PC-9 (cell line): Measurements from ENCODE around the gene ARID5B. TPM values are rescaled to one million over a fixed set of nuclear protein-coding genes. Genes with fewer than 3 reads are reported as not detected.

Source experiments
- BruUV-seq: library from RNA; stranded (reverse); fragments of 400-500 nt; replicated peaks from 2 replicates; lab custom pipeline; 2021; lab: Mats Ljungman, UMichigan
- CTCF ChIA-PET: fragments of 300-600 bp; sonication (Branson Sonifier 250); formaldehyde crosslinking; loops from one replicate; lab custom pipeline; 2022; ENCODE audit warnings: antibody characterized with exemption; lab: Charles Lee
- POLR2A ChIA-PET: fragments of 300-600 bp; sonication (Branson Sonifier 250); formaldehyde crosslinking; loops from one replicate; lab custom pipeline; 2022; ENCODE audit warnings: antibody characterized with exemption; ENCODE audit not compliant: unreplicated experiment; lab: Charles Lee
- DNase-seq, 2 experiments: peaks; one replicate each; pipeline versions ENCODE4 v3.0.0 to v3.0.0-alpha.2; 2015 to 2022; ENCODE audit warnings: mixed read lengths in 1 of 2
- H2AFZ ChIP-seq: fragments of 200-600 bp; sonication (generic); 2 replicates; pipeline ENCODE4 v1.8.1; 2017; ENCODE audit warnings: antibody characterized with exemption
- H3F3A ChIP-seq: fragments of 200-600 bp; sonication (generic); 2 replicates; pipeline ENCODE4 v1.8.1; 2017; ENCODE audit warnings: antibody characterized with exemption, mild to moderate bottlenecking, low read depth; ENCODE audit not compliant: insufficient read depth
- H3K27ac ChIP-seq: fragments of 200-600 bp; sonication (generic); 2 replicates; pipeline ENCODE4 v1.6.1; 2016; ENCODE audit warnings: mixed run types
- H3K27me3 ChIP-seq: fragments of 200-600 bp; sonication (generic); 2 replicates; pipeline ENCODE4 v1.6.1; 2016; ENCODE audit warnings: low read depth, mixed run types; ENCODE audit not compliant: insufficient read depth
- H3K36me3 ChIP-seq: fragments of 200-600 bp; sonication (generic); 2 replicates; pipeline ENCODE4 v1.6.1; 2016; ENCODE audit warnings: low read depth, mixed run types
- H3K4me1 ChIP-seq: fragments of 200-600 bp; sonication (generic); replicated peaks from 2 replicates; pipeline ENCODE4 v1.6.1; 2016; ENCODE audit warnings: mixed run types; ENCODE audit not compliant: insufficient read depth
- H3K4me2 ChIP-seq: fragments of 200-600 bp; sonication (generic); 2 replicates; pipeline ENCODE4 v1.6.1; 2017; ENCODE audit warnings: mixed run types
- H3K4me3 ChIP-seq: fragments of 200-600 bp; sonication (generic); 2 replicates; pipeline ENCODE4 v1.6.1; 2016; ENCODE audit warnings: mixed run types
- H3K79me2 ChIP-seq: fragments of 200-600 bp; sonication (generic); 2 replicates; pipeline ENCODE4 v1.6.1; 2017; ENCODE audit warnings: low read depth, mixed run types
- H3K9me2 ChIP-seq: fragments of 200-600 bp; sonication (generic); 2 replicates; pipeline ENCODE4 v1.8.1; 2017; ENCODE audit warnings: mild to moderate bottlenecking; ENCODE audit not compliant: insufficient read depth
- H3K9me3 ChIP-seq: fragments of 200-600 bp; sonication (generic); 2 replicates; pipeline ENCODE4 v1.8.1; 2016; ENCODE audit warnings: low read depth; ENCODE audit not compliant: insufficient read depth
- H4K20me1 ChIP-seq: fragments of 200-600 bp; sonication (generic); 2 replicates; pipeline ENCODE4 v1.8.1; 2017; ENCODE audit not compliant: insufficient read depth
- EZH2 ChIP-seq: fragments of 200-600 bp; sonication (generic); IDR thresholded peaks from 2 replicates; pipeline ENCODE4 v1.8.0; 2017; ENCODE audit warnings: antibody characterized with exemption, low read depth
- intact Hi-C: fragments of 100-400 bp; cut with micrococcal nuclease; formaldehyde crosslinking; loops from one replicate; pipeline ENCODE4 v1.10.0; 2022; ENCODE audit not compliant: unreplicated experiment
- total RNA-seq: library from RNA; stranded (reverse); gene quantifications from 2 replicates; pipeline ENCODE4 v1.2.3, GENCODE V29; 2021
- TF ChIP-seq, protein P1 (sequence below): fragments of 200-600 bp; sonication (generic); conservative IDR thresholded peaks from 2 replicates; pipeline ENCODE4 v1.6.1; 2017; ENCODE audit warnings: mixed run types, antibody characterized with exemption, mild to moderate bottlenecking, moderate library complexity

Gene ARID5B
- total RNA-seq, 1 experiment from 2014 or later: 7.4 TPM

DNA sequence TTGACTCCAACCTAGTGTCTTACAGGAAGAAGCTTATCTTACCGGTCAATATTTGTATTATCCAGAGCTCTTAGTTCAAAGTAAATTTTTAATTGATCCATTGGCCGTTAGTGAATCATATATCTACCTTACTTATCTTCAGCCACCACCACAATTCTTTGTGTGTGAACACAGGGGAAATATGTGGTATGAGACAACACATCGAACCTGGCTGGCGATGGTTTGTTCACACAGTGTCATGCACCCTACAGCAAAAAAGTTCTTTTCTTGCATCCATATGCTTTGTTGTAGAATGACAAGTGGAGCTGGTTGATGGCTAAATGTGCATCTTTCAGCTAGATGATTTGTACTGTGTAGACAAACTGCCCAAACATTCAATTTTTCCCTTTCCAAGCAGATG lies 65.8 kb downstream of the ARID5B start:
- Histone ChIP-seq H4K20me1 (no peaks in the 10 kb centered on the region), H3K4me1 (no peaks in the 10 kb centered on the region), H3K4me3 (no peak overlapping the region), H2AFZ (no peak overlapping the region), H3K9me3 (no peaks in the 10 kb centered on the region), H3F3A (no peaks in the 10 kb centered on the region), H3K79me2 (no peaks in the 10 kb centered on the region), H3K4me2 (no peak overlapping the region), H3K9me2 (peaks cover 3% of the 10 kb centered on the region; the same call in 1 of the 2 replicates), H3K27me3 (no peaks in the 10 kb centered on the region), H3K36me3 (no peaks in the 10 kb centered on the region), H3K27ac (no peak overlapping the region)
- TF ChIP-seq EZH2: no peak
- TF ChIP-seq, protein P1, sequence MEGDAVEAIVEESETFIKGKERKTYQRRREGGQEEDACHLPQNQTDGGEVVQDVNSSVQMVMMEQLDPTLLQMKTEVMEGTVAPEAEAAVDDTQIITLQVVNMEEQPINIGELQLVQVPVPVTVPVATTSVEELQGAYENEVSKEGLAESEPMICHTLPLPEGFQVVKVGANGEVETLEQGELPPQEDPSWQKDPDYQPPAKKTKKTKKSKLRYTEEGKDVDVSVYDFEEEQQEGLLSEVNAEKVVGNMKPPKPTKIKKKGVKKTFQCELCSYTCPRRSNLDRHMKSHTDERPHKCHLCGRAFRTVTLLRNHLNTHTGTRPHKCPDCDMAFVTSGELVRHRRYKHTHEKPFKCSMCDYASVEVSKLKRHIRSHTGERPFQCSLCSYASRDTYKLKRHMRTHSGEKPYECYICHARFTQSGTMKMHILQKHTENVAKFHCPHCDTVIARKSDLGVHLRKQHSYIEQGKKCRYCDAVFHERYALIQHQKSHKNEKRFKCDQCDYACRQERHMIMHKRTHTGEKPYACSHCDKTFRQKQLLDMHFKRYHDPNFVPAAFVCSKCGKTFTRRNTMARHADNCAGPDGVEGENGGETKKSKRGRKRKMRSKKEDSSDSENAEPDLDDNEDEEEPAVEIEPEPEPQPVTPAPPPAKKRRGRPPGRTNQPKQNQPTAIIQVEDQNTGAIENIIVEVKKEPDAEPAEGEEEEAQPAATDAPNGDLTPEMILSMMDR: no peak
- POLR2A ChIA-PET: interaction anchor here (0.6 to 0.7 kb wide), 2 partner anchors 15 to 35 kb away, joined by 3 read pairs; no protein-coding TSS in a partner anchor
- intact Hi-C loops: no loop called here
- DNase-seq: no peak
- no TSS peak for BruUV-seq
- CTCF ChIA-PET: no interaction called here

DNA sequence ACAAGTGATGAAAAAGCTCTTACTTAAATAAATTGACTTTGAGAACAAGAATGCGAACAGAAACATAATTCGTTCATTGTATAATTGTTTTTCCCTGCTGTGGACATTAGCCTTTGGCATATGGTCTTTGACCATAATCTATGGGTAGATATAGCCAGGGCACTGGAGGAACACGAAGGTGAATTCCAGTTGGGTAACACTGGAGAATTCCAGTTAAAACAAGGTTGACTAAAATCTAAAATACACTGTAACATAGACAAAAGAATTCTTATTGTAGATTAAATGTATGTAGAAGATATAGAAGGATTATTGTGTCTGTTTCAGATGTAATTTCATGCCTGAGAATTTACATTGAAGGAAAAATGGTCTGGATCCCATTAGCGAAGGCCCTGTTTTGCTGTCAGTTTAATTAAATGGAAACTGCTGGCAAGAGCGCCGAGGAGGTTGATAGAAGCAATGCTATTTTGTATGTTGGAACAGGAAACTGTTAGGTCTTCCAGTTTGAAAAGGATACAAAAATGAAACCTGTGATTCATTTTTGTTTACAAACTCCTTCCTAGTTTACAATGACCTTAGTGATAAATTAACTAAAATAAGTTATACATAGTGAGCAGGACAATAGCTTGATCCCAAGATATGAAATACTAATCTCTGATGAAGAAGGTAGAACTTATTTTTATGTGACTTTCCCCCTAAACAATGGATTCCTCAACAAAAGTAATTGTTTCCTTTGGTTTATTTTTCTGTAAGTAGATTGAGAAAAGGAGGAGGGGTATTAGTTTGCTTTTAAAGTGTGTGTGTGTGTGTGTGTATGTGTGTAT lies 68.9 kb downstream of the ARID5B start:
- TF ChIP-seq, protein P1: no peak
- TF ChIP-seq EZH2: no peak
- H3K9me2 ChIP-seq: peaks cover 3% of the 10 kb centered on the region; the same call in 1 of the 2 replicates
- no peak overlapping the region for H2AFZ ChIP-seq
- no peak overlapping the region for H3K4me2 ChIP-seq
- intact Hi-C loops: no loop called here
- no TSS peak for BruUV-seq
- H4K20me1 ChIP-seq: no peaks in the 10 kb centered on the region
- CTCF ChIA-PET: no interaction called here
- H3K4me1 ChIP-seq: peaks cover 11% of the 10 kb centered on the region
- H3K4me3 ChIP-seq: no peak overlapping the region
- POLR2A ChIA-PET: no interaction called here
- no peaks in the 10 kb centered on the region for H3K36me3 ChIP-seq
- DNase-seq: no peak
- H3K27me3 ChIP-seq: no peaks in the 10 kb centered on the region
- no peaks in the 10 kb centered on the region for H3K79me2 ChIP-seq
- no peaks in the 10 kb centered on the region for H3K9me3 ChIP-seq
- 0 out of 2 replicates have a peak, but pooled peaks cover 6% of the 10 kb centered on the region for H3F3A ChIP-seq
- no peak overlapping the region for H3K27ac ChIP-seq

DNA sequence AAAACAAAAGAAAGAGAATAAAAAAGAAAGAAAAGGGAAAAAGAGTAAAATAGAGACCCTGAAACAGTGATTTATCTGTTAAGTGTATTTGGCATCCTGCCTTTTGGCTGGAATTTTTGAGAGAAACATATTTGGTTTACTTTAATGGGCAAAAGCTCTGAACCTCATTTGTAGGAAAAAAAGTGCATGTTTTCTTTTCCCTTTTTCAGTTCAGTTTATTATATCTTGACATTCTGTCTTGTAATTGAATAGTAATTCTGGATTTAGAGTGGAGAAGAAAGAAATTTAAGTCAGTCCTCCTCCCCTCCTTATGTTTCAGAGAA lies 69.5 kb downstream of the ARID5B start:
- H3K9me3 ChIP-seq: no peaks in the 10 kb centered on the region
- no peak overlapping the region for H2AFZ ChIP-seq
- no peak for DNase-seq
- no peaks in the 10 kb centered on the region for H3K36me3 ChIP-seq
- H3K4me2 ChIP-seq: no peak overlapping the region
- POLR2A ChIA-PET: no interaction called here
- H3K27ac ChIP-seq: no peak overlapping the region
- peaks cover 16% of the 10 kb centered on the region for H3K4me1 ChIP-seq
- intact Hi-C loops: no loop called here
- H3K9me2 ChIP-seq: peaks cover 3% of the 10 kb centered on the region; the same call in 1 of the 2 replicates
- H3F3A ChIP-seq: 0 out of 2 replicates have a peak, but pooled peaks cover 6% of the 10 kb centered on the region
- no peaks in the 10 kb centered on the region for H4K20me1 ChIP-seq
- BruUV-seq: no TSS peak
- CTCF ChIA-PET: no interaction called here
- no peak for TF ChIP-seq EZH2
- TF ChIP-seq, protein P1: no peak
- H3K4me3 ChIP-seq: no peak overlapping the region
- no peaks in the 10 kb centered on the region for H3K79me2 ChIP-seq
- H3K27me3 ChIP-seq: no peaks in the 10 kb centered on the region
